Uterus (tissue), 4 donors: ENCODE measurements around the gene ZDHHC22. TPM values are rescaled to one million over a fixed set of nuclear protein-coding genes. Genes with fewer than 3 reads are reported as not detected.

ENCODE experiments used
- DNase-seq, 2 donors: peaks; one replicate each; pipeline ENCODE4 v3.0.0-alpha.2; 2019 to 2020
- H3K27ac ChIP-seq, 2 donors: fragments of 200-600 bp; sonication (generic); 1 replicate in 1 of 2; 2 replicates in 1 of 2; pipeline ENCODE4 v1.5.1; 2016 to 2018
- H3K27me3 ChIP-seq, 2 donors: fragments of 200-600 bp; sonication (generic); one replicate each; pipeline ENCODE4 v1.5.1; 2018 to 2019; ENCODE audit warnings: control low read depth in 1 of 2
- H3K36me3 ChIP-seq, 2 donors: fragments of 200-600 bp; sonication (generic); one replicate each; pipeline ENCODE4 v1.5.1; 2019; ENCODE audit warnings: control low read depth in 1 of 2
- H3K4me1 ChIP-seq, 2 donors: fragments of 200-600 bp; sonication (generic); one replicate each; pipeline ENCODE4 v1.5.1; 2018 to 2019; ENCODE audit warnings: control low read depth in 1 of 2
- H3K4me3 ChIP-seq, 2 donors: fragments of 200-600 bp; sonication (generic); 1 replicate in 1 of 2; 2 replicates in 1 of 2; pipeline ENCODE4 v1.5.1; 2018 to 2019; ENCODE audit warnings: mild to moderate bottlenecking in 1 of 2
- H3K9me3 ChIP-seq, 2 donors: fragments of 200-600 bp; sonication (generic); one replicate each; pipeline ENCODE4 v1.5.1; 2019; ENCODE audit warnings: control low read depth in 1 of 2
- CTCF ChIP-seq, 4 experiments: fragments of 200-600 bp in 2 of 4; fragments of 450-650 bp in 2 of 4; sonication (generic) in 2 of 4; IDR thresholded peaks; one replicate each; pipeline ENCODE4 v1.5.1; 2016 to 2019; ENCODE audit warnings: antibody characterized with exemption in 4 of 4, mild to moderate bottlenecking in 2 of 4, moderate library complexity in 1 of 4
- POLR2A ChIP-seq, 2 donors: fragments of 450-650 bp; IDR thresholded peaks; one replicate each; pipeline ENCODE4 v1.6.1; 2016; ENCODE audit warnings: antibody characterized with exemption in 2 of 2, mild to moderate bottlenecking in 1 of 2, moderate library complexity in 1 of 2
- intact Hi-C: fragments of 100-400 bp; cut with DNase I; formaldehyde crosslinking; loops from one replicate; pipeline ENCODE4 v1.15.1; 2023; ENCODE audit warnings: low total_unique reads
- total RNA-seq, 4 donors: library from RNA; depleted of rRNA in 3 of 4; stranded (reverse); fragments of >200 nt in 3 of 4; gene quantifications; one replicate each; pipeline versions ENCODE4 v1.1.0 to v1.2.4, GENCODE V29; 2014 to 2023
- donor health status: DM: yes; HTN: yes; CAD: no.

The ZDHHC22 gene
- total RNA-seq, 4 donors from 2014 or later: not detected

- Histone ChIP-seq H3K4me1 (no peaks in the 10 kb centered on the region), H3K9me3 (no peaks in the 10 kb centered on the region), H3K27me3 (no peaks in the 10 kb centered on the region), H3K4me3 (no peak overlapping the region), H3K27ac (no peak overlapping the region), H3K36me3 (no peaks in the 10 kb centered on the region)
- no peak for DNase-seq
- intact Hi-C loops: no loop called here
- TF ChIP-seq POLR2A (IDR thresholded peaks at IDR 0.05) (no peak), CTCF (IDR thresholded peaks at IDR 0.05) (no peak)
Observed at GRCh38 chr14:77088219-77088618, 53.4 kb downstream of the ZDHHC22 start.

DNA sequence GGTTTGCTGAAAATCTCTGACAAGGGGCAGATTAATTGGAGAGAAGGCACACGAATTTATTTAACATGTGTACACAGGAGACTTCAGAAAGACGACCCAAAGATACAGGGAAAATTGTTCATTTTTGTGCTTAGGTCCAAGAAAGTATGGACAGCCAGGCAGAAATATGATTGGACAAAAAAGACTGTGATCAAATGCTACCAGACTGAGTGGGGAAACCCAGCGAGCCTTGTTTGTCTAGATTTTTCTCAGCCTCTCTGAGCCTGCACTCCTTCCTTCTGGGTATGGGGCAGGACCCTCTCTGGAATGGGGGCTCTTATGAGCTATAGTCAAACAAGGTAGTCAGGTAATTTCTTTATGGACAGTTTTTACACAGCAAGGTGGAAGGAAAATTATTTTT is 54.0 kb downstream of the ZDHHC22 start:
- Histone ChIP-seq H3K9me3 (no peaks in the 10 kb centered on the region), H3K4me1 (no peaks in the 10 kb centered on the region), H3K4me3 (no peak overlapping the region), H3K36me3 (no peaks in the 10 kb centered on the region), H3K27ac (no peak overlapping the region), H3K27me3 (no peaks in the 10 kb centered on the region)
- intact Hi-C loops: no loop called here
- TF ChIP-seq POLR2A (IDR thresholded peaks at IDR 0.05) (no peak), CTCF (IDR thresholded peaks at IDR 0.05) (no peak)
- no peak for DNase-seq

- Histone ChIP-seq H3K4me3 (no peak overlapping the region), H3K27ac (no peak overlapping the region), H3K4me1 (no peaks in the 10 kb centered on the region), H3K9me3 (no peaks in the 10 kb centered on the region), H3K27me3 (no peaks in the 10 kb centered on the region), H3K36me3 (no peaks in the 10 kb centered on the region)
- TF ChIP-seq CTCF (IDR thresholded peaks at IDR 0.05) (no peak), POLR2A (IDR thresholded peaks at IDR 0.05) (no peak)
- intact Hi-C loops: no loop called here
- no peak for DNase-seq
Observed at GRCh38 chr14:77086951-77087350, 54.6 kb downstream of the ZDHHC22 start.

DNA sequence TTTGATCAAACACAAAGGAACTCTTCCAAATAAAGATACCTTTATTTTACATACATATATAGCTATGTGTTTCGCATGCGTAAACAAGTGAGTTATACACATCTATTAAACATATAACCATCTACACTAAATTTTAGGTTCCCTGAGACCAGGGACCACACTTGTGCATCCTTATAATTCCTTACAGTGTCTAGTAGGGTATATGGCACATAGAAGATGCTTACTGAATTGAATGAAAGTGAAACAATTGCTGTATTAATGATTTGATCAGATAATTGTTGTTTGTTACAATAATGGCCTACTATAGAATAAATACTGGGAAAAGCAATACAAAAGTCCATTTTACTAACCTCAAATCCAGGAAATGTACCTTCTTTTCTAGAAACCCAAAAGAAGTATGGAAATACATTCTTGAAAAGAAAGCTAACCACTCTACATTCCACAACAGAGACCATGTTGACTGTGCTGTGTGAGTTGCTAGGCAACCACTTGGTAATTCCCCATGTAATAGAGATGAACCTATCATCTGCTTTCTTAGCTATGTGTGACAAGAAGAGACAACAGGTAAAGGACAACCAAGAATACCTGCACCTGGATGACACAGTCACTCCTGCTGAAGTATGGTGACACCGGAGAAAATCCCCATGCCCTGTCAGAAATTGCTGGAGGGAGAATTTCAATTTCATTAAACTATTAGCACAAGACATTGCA is 55.4 kb downstream of the ZDHHC22 start:
- Histone ChIP-seq H3K27me3 (no peaks in the 10 kb centered on the region), H3K4me3 (no peak overlapping the region), H3K27ac (no peak overlapping the region), H3K9me3 (no peaks in the 10 kb centered on the region), H3K4me1 (no peaks in the 10 kb centered on the region), H3K36me3 (no peaks in the 10 kb centered on the region)
- no peak for TF ChIP-seq POLR2A (IDR thresholded peaks at IDR 0.05)
- TF ChIP-seq CTCF (IDR thresholded peaks at IDR 0.05): no peak
- DNase-seq: no peak
- intact Hi-C loops: no loop called here

GRCh38 chr14:77085538-77085937 is 56.1 kb downstream of the ZDHHC22 start:
- intact Hi-C loops: no loop called here
- TF ChIP-seq CTCF (IDR thresholded peaks at IDR 0.05) (no peak), POLR2A (IDR thresholded peaks at IDR 0.05) (no peak)
- Histone ChIP-seq H3K27ac (no peak overlapping the region), H3K4me1 (no peaks in the 10 kb centered on the region), H3K4me3 (no peak overlapping the region), H3K36me3 (no peaks in the 10 kb centered on the region), H3K27me3 (no peaks in the 10 kb centered on the region), H3K9me3 (no peaks in the 10 kb centered on the region)
- DNase-seq: no peak
